Globus pallidus (tissue), 1 donor: ENCODE measurements around the gene VAV2.
A peak's percentile ranks its signal among the peaks of the same experiment; 100 is the strongest.

ENCODE experiments used
- DNase-seq: peaks from one replicate; pipeline ENCODE4 v3.0.0-alpha.2; 2015; ENCODE audit warnings: low spot score

VAV2 gene

GRCh38 chr9:133891741-133892140, 100.4 kb downstream of the VAV2 start:
- no peak for DNase-seq

- DNase-seq: no peak
Measured at GRCh38 chr9:133890583-133890982, 101.5 kb downstream of the VAV2 start.

GRCh38 chr9:133889584-133890301, 102.4 kb downstream of the VAV2 start:
- peak; percentile 15 for DNase-seq

- peak; percentile 38 for DNase-seq
Measured at GRCh38 chr9:133888809-133889491, 103.2 kb downstream of the VAV2 start.

- no peak for DNase-seq
Measured at GRCh38 chr9:133888048-133888808, 103.9 kb downstream of the VAV2 start.

- no peak for DNase-seq
Measured at GRCh38 chr9:133887540-133888047, 104.5 kb downstream of the VAV2 start.

- DNase-seq: no peak
Measured at GRCh38 chr9:133886563-133887501, 105.3 kb downstream of the VAV2 start.

- no peak for DNase-seq
Measured at GRCh38 chr9:133884907-133885744, 107.0 kb downstream of the VAV2 start.

- no peak for DNase-seq
Measured at GRCh38 chr9:133882849-133883755, 109.0 kb downstream of the VAV2 start.

- no peak for DNase-seq
Measured at GRCh38 chr9:133881671-133882381, 110.3 kb downstream of the VAV2 start.

- no peak for DNase-seq
Measured at GRCh38 chr9:133880851-133881661, 111.1 kb downstream of the VAV2 start.

- no peak for DNase-seq
Measured at GRCh38 chr9:133880136-133880535, 112.0 kb downstream of the VAV2 start.

GRCh38 chr9:133879615-133880014, 112.5 kb downstream of the VAV2 start:
- no peak for DNase-seq

- DNase-seq: no peak
Measured at GRCh38 chr9:133878402-133878801, 113.7 kb downstream of the VAV2 start.

GRCh38 chr9:133877967-133878366, 114.2 kb downstream of the VAV2 start:
- DNase-seq: no peak

- DNase-seq: no peak
Measured at GRCh38 chr9:133877327-133877726, 114.8 kb downstream of the VAV2 start.

- DNase-seq: no peak
Measured at GRCh38 chr9:133876836-133877235, 115.3 kb downstream of the VAV2 start.

- no peak for DNase-seq
Measured at GRCh38 chr9:133876144-133876543, 116.0 kb downstream of the VAV2 start.
